Thymus (tissue), 11 donors: ENCODE measurements around the gene S100A7. TPM values are rescaled to one million over a fixed set of nuclear protein-coding genes. Genes with fewer than 3 reads are reported as not detected.

ENCODE experiments used
- DNase-seq, 9 donors: peaks; one replicate each; pipeline ENCODE4 v3.0.0-alpha.2; 2013; ENCODE audit warnings: low spot score in 9 of 9, low read depth in 6 of 9, missing footprints in 1 of 9
- H3K27ac ChIP-seq, 2 donors: one replicate each; pipeline ENCODE4 v1.5.1; 2013; ENCODE audit warnings: control low read depth in 1 of 2, low read depth in 1 of 2, low read length in 1 of 2, mild to moderate bottlenecking in 1 of 2, moderate library complexity in 1 of 2
- H3K27me3 ChIP-seq, 2 donors: one replicate each; pipeline ENCODE4 v1.5.1; 2013; ENCODE audit warnings: low read length in 1 of 2; ENCODE audit not compliant: control insufficient read depth in 2 of 2, insufficient read depth in 1 of 2
- H3K36me3 ChIP-seq, 2 donors: one replicate each; pipeline ENCODE4 v1.5.1; 2013; ENCODE audit warnings: low read length in 1 of 2, mild to moderate bottlenecking in 1 of 2, moderate library complexity in 1 of 2; ENCODE audit not compliant: control insufficient read depth in 2 of 2, insufficient read depth in 2 of 2
- H3K4me1 ChIP-seq, 2 donors: one replicate each; pipeline ENCODE4 v1.5.1; 2013; ENCODE audit warnings: low read length in 2 of 2; ENCODE audit not compliant: control insufficient read depth in 2 of 2, insufficient read depth in 2 of 2
- H3K4me3 ChIP-seq, 2 donors: one replicate each; pipeline ENCODE4 v1.5.1; 2013; ENCODE audit warnings: low read length in 2 of 2, control low read depth in 1 of 2, mild to moderate bottlenecking in 1 of 2
- H3K9me3 ChIP-seq, 2 donors: one replicate each; pipeline ENCODE4 v1.5.1; 2013; ENCODE audit warnings: low read length in 1 of 2, mild to moderate bottlenecking in 1 of 2; ENCODE audit not compliant: control insufficient read depth in 2 of 2, insufficient read depth in 1 of 2
- WGBS: extraction: QIAGEN DNeasy Blood & Tissue Kit; methylation state at CpG from one replicate; pipeline ENCODE4 v1.1.7; 2013; 5-methylcytosine and 5-hydroxymethylcytosine counted together
- polyA plus RNA-seq: library from polyadenylated mRNA; stranded (reverse); fragments of 200-250 nt; gene quantifications from one replicate; pipeline ENCODE4 v1.2.3, GENCODE V29; 2013
- total RNA-seq: library from RNA; stranded (reverse); fragments of 120-200 nt; gene quantifications from one replicate; pipeline ENCODE4 v1.2.4, GENCODE V29; 2013
- donor health status: healthy.

The S100A7 gene
- total and polyA plus RNA-seq, 2 donors = 5.9 to 247 TPM

DNA sequence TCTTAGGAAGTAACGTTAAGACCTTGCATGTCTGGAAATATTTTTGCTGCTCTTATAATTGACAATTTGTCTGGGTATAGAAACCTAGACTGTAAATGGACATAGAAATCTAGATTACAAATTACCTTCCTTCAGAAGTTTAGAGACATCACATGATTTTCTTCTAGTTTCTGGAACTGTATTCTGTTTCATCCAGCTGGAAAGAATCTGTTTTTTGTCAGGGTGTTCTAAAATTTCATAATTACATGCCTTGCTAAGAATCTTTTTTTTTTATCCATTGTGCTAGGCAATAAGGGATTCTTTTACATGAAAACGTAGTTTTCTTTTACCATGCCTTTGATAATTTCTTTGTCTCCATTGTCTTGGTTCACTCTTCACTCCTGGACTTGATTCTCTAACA is 20.7 kb upstream of the S100A7 start:
- Histone ChIP-seq H3K4me1 (no peaks in the 10 kb centered on the region), H3K36me3 (no peaks in the 10 kb centered on the region), H3K9me3 (peaks cover 0 to 1% of the 10 kb centered on the region in 2 donors), H3K4me3 (no peak overlapping the region), H3K27ac (no peak overlapping the region), H3K27me3 (peaks cover 2 to 18% of the 10 kb centered on the region in 2 donors)
- no peak for DNase-seq
- 61% methylated on average over 2 of the region's 2 CpGs for WGBS

DNA sequence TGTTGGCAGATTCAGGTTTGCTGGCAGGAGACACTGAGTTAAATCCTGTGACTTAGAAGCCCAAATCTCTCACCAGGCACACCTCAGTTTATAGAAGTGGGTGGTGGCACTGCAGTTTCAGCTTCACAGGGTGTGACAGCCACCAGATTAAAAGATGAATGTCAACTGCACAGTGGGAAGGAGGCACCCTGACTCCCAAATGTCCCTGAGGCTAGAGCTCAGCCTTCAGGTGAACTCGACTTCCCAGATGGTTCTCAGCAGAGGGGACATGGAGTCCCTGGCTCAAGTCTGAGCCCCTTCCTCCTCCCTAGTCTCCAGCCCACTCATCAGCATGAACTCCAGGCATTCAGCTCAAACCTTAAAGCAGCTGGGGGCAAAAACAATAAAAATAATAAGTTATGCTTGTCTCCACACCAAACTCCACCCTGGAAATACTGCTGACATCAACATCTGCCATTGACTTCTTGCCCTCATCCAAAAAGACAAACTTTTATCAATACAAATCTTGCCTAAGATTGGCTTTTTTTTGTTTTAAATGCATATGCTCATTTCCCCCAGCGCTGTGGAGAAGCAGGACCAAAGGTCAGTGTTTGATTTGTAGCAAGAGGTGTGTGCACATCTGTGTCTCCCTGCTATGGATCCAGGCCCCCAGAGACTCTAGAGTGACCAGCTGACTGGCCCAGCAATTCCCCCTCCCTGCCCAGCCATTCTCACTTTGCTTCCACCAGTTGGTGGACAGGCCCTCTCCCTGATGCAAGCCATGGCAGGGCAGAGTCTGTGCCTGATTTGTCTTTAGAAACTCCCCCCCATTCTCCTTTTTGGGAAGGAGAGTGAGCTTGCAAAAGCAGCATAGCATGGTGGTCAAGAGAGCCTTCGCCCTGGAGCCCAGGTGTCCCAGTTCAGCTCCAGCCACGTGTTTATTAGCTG is 18.5 kb upstream of the S100A7 start:
- no peaks in the 10 kb centered on the region for H3K9me3 ChIP-seq
- H3K36me3 ChIP-seq = no peaks in the 10 kb centered on the region
- no peaks in the 10 kb centered on the region for H3K4me1 ChIP-seq
- H3K27me3 ChIP-seq = peaks cover 0 to 10% of the 10 kb centered on the region in 2 donors
- H3K27ac ChIP-seq = no peak overlapping the region
- no peak for DNase-seq
- H3K4me3 ChIP-seq = no peak overlapping the region
- 77% methylated on average over 4 of the region's 4 CpGs for WGBS

DNA sequence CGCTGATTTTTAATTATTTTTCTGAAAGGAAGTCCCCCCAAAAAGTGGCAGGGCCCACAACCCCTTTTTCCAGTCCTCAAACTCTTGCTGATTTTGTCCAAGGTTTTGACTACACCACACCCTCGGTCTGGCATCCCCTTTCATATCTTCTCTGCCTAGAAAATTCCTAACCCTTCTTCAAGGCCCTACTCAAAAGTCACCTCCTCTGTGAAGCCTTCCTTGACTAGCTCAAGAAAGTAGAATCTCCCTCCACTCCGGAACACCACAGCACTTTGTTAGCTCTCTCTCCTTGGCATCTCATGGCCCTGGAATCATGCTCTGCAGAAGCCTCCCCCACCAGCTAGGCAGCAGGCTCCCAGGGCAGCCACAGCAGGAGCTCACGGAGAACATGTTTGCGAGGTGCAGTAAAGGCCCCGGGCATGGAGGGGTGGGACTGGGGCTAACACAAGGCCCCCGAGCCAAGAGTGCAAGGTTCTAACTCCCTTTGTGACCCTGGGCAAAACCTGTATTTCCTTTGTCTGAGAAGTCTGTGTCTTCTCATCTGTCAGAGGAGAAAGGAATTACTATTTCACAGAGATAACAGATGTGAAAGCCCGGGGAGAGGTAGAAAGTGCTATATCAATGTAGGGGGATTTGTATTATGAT is 17.7 kb upstream of the S100A7 start:
- DNase-seq = no peak
- Histone ChIP-seq H3K36me3 (no peaks in the 10 kb centered on the region), H3K27me3 (peaks cover 0 to 7% of the 10 kb centered on the region in 2 donors), H3K27ac (no peak overlapping the region), H3K4me3 (no peak overlapping the region), H3K9me3 (no peaks in the 10 kb centered on the region), H3K4me1 (no peaks in the 10 kb centered on the region)
- 82% methylated on average over 8 of the region's 8 CpGs for WGBS

DNA sequence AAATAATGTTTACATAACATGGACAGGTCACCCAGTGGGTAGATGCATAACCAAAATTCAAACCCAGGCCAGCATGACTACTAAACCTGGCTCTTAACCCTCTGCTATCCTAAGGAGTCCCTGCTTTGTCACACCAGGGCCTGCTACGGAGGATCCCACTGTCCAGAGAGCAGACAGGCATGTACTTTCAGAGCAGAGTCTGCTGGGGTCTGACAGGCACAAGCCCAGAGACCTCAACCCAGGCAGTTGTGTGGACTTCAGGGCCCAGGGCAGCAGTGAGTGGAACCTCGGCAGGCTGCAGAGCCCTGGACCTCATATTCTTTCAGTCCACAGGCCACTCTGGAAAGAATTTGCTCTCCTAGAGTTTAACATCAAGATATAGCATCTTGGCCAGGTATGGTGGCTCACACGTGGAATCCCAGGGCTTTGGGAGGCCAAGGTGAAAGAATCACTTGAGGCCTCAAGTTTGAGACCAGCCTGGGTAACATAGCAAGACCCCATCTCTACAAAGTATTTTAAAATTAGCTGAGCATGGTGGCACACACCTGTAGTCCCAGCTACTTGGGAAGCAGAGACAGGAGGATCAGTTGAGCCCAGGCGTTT is 16.1 kb upstream of the S100A7 start:
- 92% methylated on average over 4 of the region's 4 CpGs for WGBS
- Histone ChIP-seq H3K36me3 (no peaks in the 10 kb centered on the region), H3K4me1 (no peaks in the 10 kb centered on the region), H3K9me3 (peaks cover 2 to 4% of the 10 kb centered on the region in 2 donors), H3K27ac (no peak overlapping the region), H3K27me3 (peaks cover 0 to 5% of the 10 kb centered on the region in 2 donors), H3K4me3 (no peak overlapping the region)
- DNase-seq = no peak

DNA sequence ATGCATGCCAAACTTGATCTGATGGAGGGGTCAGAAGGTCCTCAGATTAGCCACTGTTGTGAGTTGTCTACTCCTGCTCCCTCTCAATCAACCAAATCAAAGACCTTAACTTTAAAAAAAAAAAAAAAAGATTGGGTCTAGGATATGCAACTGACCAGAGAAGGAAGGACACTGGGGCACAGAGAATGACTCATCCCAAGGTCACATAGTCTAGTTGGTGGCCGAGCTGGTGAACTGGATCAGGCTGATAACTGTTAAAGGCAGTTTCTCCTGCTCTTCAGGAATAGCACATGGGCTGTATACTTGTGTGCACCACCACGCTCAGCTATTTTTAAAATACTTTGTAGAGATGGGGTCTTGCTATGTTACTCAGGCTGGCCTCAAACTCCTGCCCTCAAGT is 14.8 kb upstream of the S100A7 start:
- Histone ChIP-seq H3K27me3 (peaks cover 0 to 5% of the 10 kb centered on the region in 2 donors), H3K36me3 (no peaks in the 10 kb centered on the region), H3K9me3 (peaks cover 2 to 12% of the 10 kb centered on the region in 2 donors), H3K27ac (no peak overlapping the region), H3K4me3 (no peak overlapping the region), H3K4me1 (no peaks in the 10 kb centered on the region)
- no peak for DNase-seq
- 92% methylated on average over 2 of the region's 2 CpGs for WGBS

DNA sequence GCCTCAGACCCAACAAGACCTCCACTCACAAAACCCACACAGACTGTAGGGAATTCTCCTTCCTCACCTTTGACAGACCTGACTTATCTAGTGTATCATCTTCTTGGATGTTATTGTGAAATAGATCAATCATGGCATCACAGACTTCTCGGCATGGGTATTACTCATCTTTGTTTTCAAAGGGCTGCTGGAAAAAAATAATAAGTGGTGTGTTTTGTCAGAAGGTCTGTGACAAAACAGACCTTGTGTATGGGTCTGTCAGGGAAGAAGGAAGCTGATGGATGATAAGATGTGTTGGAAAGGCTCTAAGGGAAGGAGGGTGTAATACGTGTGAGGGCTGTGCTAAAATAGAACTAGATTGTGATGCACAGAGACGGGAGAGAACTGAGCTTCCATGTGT is 13.9 kb upstream of the S100A7 start:
- 90% methylated on average over 3 of the region's 3 CpGs for WGBS

DNA sequence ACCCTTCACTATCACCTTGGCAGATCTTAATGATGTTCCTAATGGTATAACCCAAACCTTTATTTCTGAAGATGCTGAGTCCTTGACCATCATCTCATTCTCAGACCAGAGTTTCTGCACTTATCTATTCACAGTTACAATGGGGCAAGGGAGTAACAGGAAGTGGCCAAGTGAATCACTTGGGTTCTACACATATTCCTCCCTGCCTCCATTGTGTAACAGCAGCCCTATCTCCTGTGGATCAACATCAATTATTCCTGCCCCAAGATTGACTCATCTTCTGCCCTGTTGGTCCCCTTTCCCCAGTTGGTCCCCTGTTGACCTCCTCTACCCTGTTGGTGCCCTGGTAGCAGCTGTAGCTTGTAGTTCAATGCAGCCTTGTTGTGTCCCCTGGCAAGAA is 10.3 kb upstream of the S100A7 start:
- Histone ChIP-seq H3K4me3 (no peak overlapping the region), H3K27me3 (peaks cover 0 to 8% of the 10 kb centered on the region in 2 donors), H3K4me1 (no peaks in the 10 kb centered on the region), H3K9me3 (peaks cover 2 to 12% of the 10 kb centered on the region in 2 donors), H3K36me3 (no peaks in the 10 kb centered on the region), H3K27ac (no peak overlapping the region)
- DNase-seq = no peak

More for the DNA sequence above, 13.9 kb upstream of the S100A7 start:
- DNase-seq = no peak
- Histone ChIP-seq H3K4me3 (no peak overlapping the region), H3K27me3 (peaks cover 0 to 3% of the 10 kb centered on the region in 2 donors), H3K9me3 (peaks cover 2 to 12% of the 10 kb centered on the region in 2 donors), H3K36me3 (no peaks in the 10 kb centered on the region), H3K27ac (no peak overlapping the region), H3K4me1 (no peaks in the 10 kb centered on the region)

DNA sequence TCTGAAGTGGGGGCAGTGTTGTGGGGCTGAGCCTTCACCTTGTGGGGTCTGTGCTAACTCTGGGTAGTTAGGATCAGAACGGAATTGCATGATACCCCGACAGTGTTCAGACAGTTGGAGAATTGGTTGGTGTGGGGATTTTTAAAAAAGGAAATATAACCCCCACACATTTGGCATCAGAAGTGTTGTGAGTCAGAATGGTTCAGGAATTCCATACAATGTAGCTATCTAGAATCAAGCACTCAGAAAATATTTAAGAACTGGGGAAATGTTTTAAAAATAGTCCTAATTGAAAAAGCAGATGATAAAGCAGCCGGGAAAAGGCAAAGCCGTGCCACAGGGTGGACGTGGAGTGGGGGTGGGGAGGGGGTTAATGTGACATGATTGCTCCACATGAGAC is 6.5 kb upstream of the S100A7 start:
- H3K27me3 ChIP-seq = peaks cover 0 to 10% of the 10 kb centered on the region in 2 donors
- DNase-seq = no peak
- H3K4me3 ChIP-seq = no peak overlapping the region
- H3K9me3 ChIP-seq = peaks cover 0 to 8% of the 10 kb centered on the region in 2 donors
- no peaks in the 10 kb centered on the region for H3K4me1 ChIP-seq
- H3K27ac ChIP-seq = no peak overlapping the region
- 86% methylated on average over 5 of the region's 5 CpGs for WGBS
- no peaks in the 10 kb centered on the region for H3K36me3 ChIP-seq
